CD4-positive, CD25-positive, alpha-beta regulatory T cell (primary cell): ENCODE results near the gene FOXP1. TPM values are rescaled to one million over a fixed set of nuclear protein-coding genes. Genes with fewer than 3 reads are reported as not detected.

Source experiments
- ATAC-seq, 2 donors: fragments of 150-1000 bp; cut with Tn5 transposase; one replicate each; pipeline ENCODE4 v1.10.0; 2021; ENCODE audit warnings: low read depth in 2 of 2, moderate number of reproducible peaks in 2 of 2, moderate library complexity in 1 of 2
- DNase-seq, 3 donors: peaks; one replicate each; pipeline versions ENCODE4 v3.0.0 to v3.0.0-alpha.2; 2012 to 2022; ENCODE audit warnings: mixed read lengths in 1 of 3
- H3K27ac ChIP-seq: one replicate; pipeline ENCODE4 v1.7.0; 2013; ENCODE audit warnings: mild to moderate bottlenecking, low read length; ENCODE audit not compliant: insufficient read depth, poor library complexity, severe bottlenecking
- H3K27me3 ChIP-seq: one replicate; pipeline ENCODE4 v1.7.0; 2013; ENCODE audit warnings: low read length; ENCODE audit not compliant: control insufficient read depth, insufficient read depth
- H3K36me3 ChIP-seq: one replicate; pipeline ENCODE4 v1.7.0; 2013; ENCODE audit warnings: mild to moderate bottlenecking, low read length, moderate library complexity; ENCODE audit not compliant: control insufficient read depth, insufficient read depth
- H3K4me1 ChIP-seq: 2 replicates; pipeline ENCODE4 v1.7.0; 2013; ENCODE audit warnings: mild to moderate bottlenecking, low read length; ENCODE audit not compliant: insufficient read depth, control insufficient read depth, poor library complexity, severe bottlenecking
- H3K4me3 ChIP-seq: one replicate; pipeline ENCODE4 v1.7.0; 2013; ENCODE audit warnings: low read depth, mild to moderate bottlenecking, low read length, moderate library complexity
- H3K9me3 ChIP-seq, 2 experiments: 1 replicate in 1 of 2; 2 replicates in 1 of 2; pipeline ENCODE4 v1.7.0; 2013; ENCODE audit warnings: low read length in 2 of 2, mild to moderate bottlenecking in 1 of 2, moderate library complexity in 1 of 2; ENCODE audit not compliant: control insufficient read depth in 2 of 2
- H3K27ac Mint-ChIP-seq, 3 donors: one replicate each; pipeline ENCODE4 v1.8.0; 2020 to 2022; ENCODE audit warnings: mild to moderate bottlenecking in 3 of 3, mixed read lengths in 3 of 3, moderate library complexity in 2 of 3
- H3K27me3 Mint-ChIP-seq: one replicate; pipeline ENCODE4 v1.8.0; 2022; ENCODE audit warnings: mild to moderate bottlenecking, mixed read lengths
- H3K36me3 Mint-ChIP-seq: one replicate; pipeline ENCODE4 v1.8.0; 2020; ENCODE audit warnings: mixed read lengths
- H3K4me1 Mint-ChIP-seq, 4 donors: one replicate each; pipeline ENCODE4 v1.8.0; 2020 to 2022; ENCODE audit warnings: mixed read lengths in 4 of 4, mild to moderate bottlenecking in 1 of 4
- H3K4me3 Mint-ChIP-seq, 4 donors: one replicate each; pipeline ENCODE4 v1.8.0; 2020 to 2022; ENCODE audit warnings: mild to moderate bottlenecking in 4 of 4, mixed read lengths in 4 of 4, moderate library complexity in 3 of 4
- H3K9me3 Mint-ChIP-seq, 7 donors: one replicate each; pipeline ENCODE4 v1.8.0; 2020 to 2022; ENCODE audit warnings: mixed read lengths in 7 of 7, mild to moderate bottlenecking in 3 of 7, moderate library complexity in 2 of 7
- polyA plus RNA-seq, 4 donors: library from polyadenylated mRNA; unstranded; fragments of 300-500 nt; fragmentation: Illumina TruSeq; gene quantifications; one replicate each; pipeline ENCODE4 v1.2.3, GENCODE V29; 2021
- total RNA-seq: library from RNA; stranded (reverse); gene quantifications from one replicate; pipeline ENCODE4 v1.2.3, GENCODE V29; 2022

FOXP1 gene
- total and polyA plus RNA-seq, 5 donors from 2014 or later = 301 to 599 (median 346) TPM

GRCh38 chr3:71444861-71445259 lies 138.7 kb downstream of the FOXP1 start:
- peaks cover 0 to 2% (median 0%) of the 10 kb centered on the region in 7 donors for H3K9me3 Mint-ChIP-seq
- Histone ChIP-seq H3K4me3 (peak overlapping the region; percentile 49), H3K4me1 (peaks cover 97% of the 10 kb centered on the region), H3K9me3 (no peaks in the 10 kb centered on the region), H3K27me3 (no peaks in the 10 kb centered on the region), H3K27ac (peak overlapping the region; percentile 92), H3K36me3 (no peaks in the 10 kb centered on the region)
- peaks cover 9% of the 10 kb centered on the region for H3K27me3 Mint-ChIP-seq
- ATAC-seq (no peak), DNase-seq (peak in 1 of 3 donors; percentile 49)
- H3K36me3 Mint-ChIP-seq = peaks cover 23% of the 10 kb centered on the region
- H3K4me1 Mint-ChIP-seq = peaks cover 16 to 98% (median 84%) of the 10 kb centered on the region in 4 donors
- H3K4me3 Mint-ChIP-seq = peak overlapping the region; percentile 67 to 86 (median 80)
- H3K27ac Mint-ChIP-seq = peak overlapping the region; percentile 96 to 100 (median 97)

- Histone ChIP-seq H3K9me3 (no peaks in the 10 kb centered on the region), H3K27me3 (no peaks in the 10 kb centered on the region), H3K36me3 (no peaks in the 10 kb centered on the region), H3K27ac (peak overlapping the region; percentile 92), H3K4me1 (peaks cover 95% of the 10 kb centered on the region), H3K4me3 (peak overlapping the region; percentile 49)
- H3K4me1 Mint-ChIP-seq = peaks cover 16 to 98% (median 82%) of the 10 kb centered on the region in 4 donors
- H3K9me3 Mint-ChIP-seq = peaks cover 0 to 2% (median 0%) of the 10 kb centered on the region in 7 donors
- H3K4me3 Mint-ChIP-seq = peak overlapping the region; percentile 67 to 86 (median 80)
- H3K36me3 Mint-ChIP-seq = peaks cover 23% of the 10 kb centered on the region
- peaks cover 9% of the 10 kb centered on the region for H3K27me3 Mint-ChIP-seq
- DNase-seq = peak; percentile 64 to 95 (median 89)
- H3K27ac Mint-ChIP-seq = peak overlapping the region; percentile 96 to 100 (median 97)
- ATAC-seq = peak; percentile 78 to 81
Measured at GRCh38 chr3:71444028-71444860, 139.3 kb downstream of the FOXP1 start.

GRCh38 chr3:71443332-71443731 lies 140.2 kb downstream of the FOXP1 start:
- H3K4me3 Mint-ChIP-seq = peak overlapping the region in 3 of 4 donors; percentile 64 to 80 (median 67)
- no peaks in the 10 kb centered on the region for H3K27me3 ChIP-seq

GRCh38 chr3:71442652-71443042 lies 140.9 kb downstream of the FOXP1 start:
- Histone ChIP-seq H3K36me3 (peaks cover under 1% of the 10 kb centered on the region), H3K27me3 (no peaks in the 10 kb centered on the region), H3K9me3 (no peaks in the 10 kb centered on the region), H3K27ac (peak overlapping the region; percentile 92), H3K4me3 (peak overlapping the region; percentile 34), H3K4me1 (peaks cover 98% of the 10 kb centered on the region)
- Mint-ChIP-seq H3K27me3 (peaks cover 9% of the 10 kb centered on the region), H3K4me3 (peak overlapping the region; percentile 64 to 83 (median 74)), H3K36me3 (peaks cover 28% of the 10 kb centered on the region), H3K4me1 (peaks cover 23 to 98% (median 84%) of the 10 kb centered on the region in 4 donors), H3K9me3 (peaks cover 0 to 2% (median 0%) of the 10 kb centered on the region in 7 donors), H3K27ac (peak overlapping the region; percentile 96 to 100 (median 97))
- DNase-seq (no peak), ATAC-seq (no peak)

More at GRCh38 chr3:71443332-71443731, 140.2 kb downstream of the FOXP1 start:
- ATAC-seq = no peak
- Histone ChIP-seq H3K9me3 (no peaks in the 10 kb centered on the region), H3K4me3 (peak overlapping the region; percentile 49), H3K4me1 (peaks cover 97% of the 10 kb centered on the region), H3K27ac (peak overlapping the region; percentile 92), H3K36me3 (no peaks in the 10 kb centered on the region)
- H3K27me3 Mint-ChIP-seq = peaks cover 9% of the 10 kb centered on the region
- DNase-seq = no peak
- H3K4me1 Mint-ChIP-seq = peaks cover 16 to 98% (median 84%) of the 10 kb centered on the region in 4 donors
- peak overlapping the region; percentile 96 to 100 (median 97) for H3K27ac Mint-ChIP-seq
- H3K9me3 Mint-ChIP-seq = peaks cover 0 to 2% (median 0%) of the 10 kb centered on the region in 7 donors
- peaks cover 26% of the 10 kb centered on the region for H3K36me3 Mint-ChIP-seq

GRCh38 chr3:71441925-71442651 lies 141.4 kb downstream of the FOXP1 start:
- peaks cover 6% of the 10 kb centered on the region for H3K36me3 ChIP-seq
- H3K4me1 Mint-ChIP-seq = peaks cover 26 to 98% (median 85%) of the 10 kb centered on the region in 4 donors
- no peaks in the 10 kb centered on the region for H3K9me3 ChIP-seq
- H3K27ac ChIP-seq = peak overlapping the region; percentile 92
- DNase-seq (no peak), ATAC-seq (no peak)
- H3K4me1 ChIP-seq = peaks cover 98% of the 10 kb centered on the region
- peak overlapping the region; percentile 64 to 83 (median 74) for H3K4me3 Mint-ChIP-seq
- H3K36me3 Mint-ChIP-seq = peaks cover 30% of the 10 kb centered on the region
- H3K9me3 Mint-ChIP-seq = peaks cover 0 to 2% (median 0%) of the 10 kb centered on the region in 7 donors
- no peaks in the 10 kb centered on the region for H3K27me3 ChIP-seq
- H3K4me3 ChIP-seq = peak overlapping the region; percentile 37
- peak overlapping the region; percentile 96 to 100 (median 97) for H3K27ac Mint-ChIP-seq
- peaks cover 9% of the 10 kb centered on the region for H3K27me3 Mint-ChIP-seq

- ATAC-seq (no peak), DNase-seq (no peak)
- H3K27me3 Mint-ChIP-seq = peaks cover 9% of the 10 kb centered on the region
- Histone ChIP-seq H3K27me3 (no peaks in the 10 kb centered on the region), H3K4me1 (peaks cover 97% of the 10 kb centered on the region), H3K36me3 (peaks cover 10% of the 10 kb centered on the region), H3K27ac (peak overlapping the region; percentile 92), H3K4me3 (peak overlapping the region; percentile 37), H3K9me3 (no peaks in the 10 kb centered on the region)
- H3K27ac Mint-ChIP-seq = peak overlapping the region; percentile 96 to 100 (median 97)
- peaks cover 0 to 2% (median 0%) of the 10 kb centered on the region in 7 donors for H3K9me3 Mint-ChIP-seq
- peak overlapping the region; percentile 27 to 83 (median 74) for H3K4me3 Mint-ChIP-seq
- H3K36me3 Mint-ChIP-seq = peaks cover 29% of the 10 kb centered on the region
- peaks cover 29 to 98% (median 82%) of the 10 kb centered on the region in 4 donors for H3K4me1 Mint-ChIP-seq
Measured at GRCh38 chr3:71441217-71441924, 142.2 kb downstream of the FOXP1 start.

- Histone ChIP-seq H3K27ac (no peak overlapping the region), H3K4me3 (no peak overlapping the region), H3K36me3 (peaks cover 10% of the 10 kb centered on the region), H3K27me3 (no peaks in the 10 kb centered on the region), H3K4me1 (peaks cover 84% of the 10 kb centered on the region), H3K9me3 (no peaks in the 10 kb centered on the region)
- Mint-ChIP-seq H3K27ac (peak overlapping the region; percentile 96 to 98 (median 97)), H3K27me3 (peaks cover 4% of the 10 kb centered on the region), H3K4me3 (peak overlapping the region in 3 of 4 donors; percentile 30 to 71 (median 54)), H3K36me3 (peaks cover 33% of the 10 kb centered on the region), H3K9me3 (no peaks in the 10 kb centered on the region), H3K4me1 (peaks cover 23 to 92% (median 73%) of the 10 kb centered on the region in 4 donors)
- DNase-seq (no peak), ATAC-seq (no peak)
Measured at GRCh38 chr3:71438904-71439303, 144.6 kb downstream of the FOXP1 start.
